ENCODE data around the gene FOXP1.
A peak's percentile ranks its signal among the peaks of the same experiment; 100 is the strongest.

The FOXP1 gene

DNA sequence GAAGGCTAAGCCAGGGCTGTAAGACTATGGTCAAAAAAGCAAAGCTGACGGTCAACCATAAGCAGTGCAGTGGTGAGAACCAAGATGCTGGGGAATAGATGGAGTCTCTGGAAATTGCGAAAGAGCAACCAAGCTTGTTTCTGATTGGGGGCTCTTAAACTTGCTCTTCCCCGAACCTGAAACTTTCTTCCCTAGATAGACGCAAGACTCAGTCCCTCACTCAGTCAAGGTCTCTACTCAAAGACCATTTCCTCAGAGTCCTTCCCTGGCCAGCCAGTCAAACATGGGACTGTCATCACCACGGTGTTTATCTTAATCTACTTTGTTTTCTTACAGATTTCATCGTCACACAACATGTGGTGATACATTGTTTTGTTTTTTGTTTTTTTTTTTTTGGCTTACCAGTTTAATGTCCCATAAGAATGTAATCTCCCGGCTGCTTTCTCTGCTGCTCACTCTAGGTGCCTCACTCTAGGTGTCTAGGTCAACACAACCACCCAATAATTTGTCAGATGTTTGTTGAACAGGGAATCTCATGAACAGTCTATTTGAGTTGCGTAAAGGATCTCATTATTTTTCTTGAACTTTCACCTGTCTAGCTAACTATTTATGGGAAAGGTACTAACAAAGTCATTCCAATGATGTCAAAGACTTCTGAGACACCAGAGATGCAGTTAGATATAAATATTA lies 495.4 kb downstream of the FOXP1 start:
- H3K4me2 ChIP-seq (ENCODE audit: low read length): no peak overlapping the region; the same call in 1 of the 2 replicates
- no peak overlapping the region for H3K4me3 ChIP-seq (ENCODE audit: low read depth, low read length, poor library complexity, severe bottlenecking)
- H3K9me3 ChIP-seq (ENCODE audit: low read length): no peaks in the 10 kb centered on the region
- H3K4me1 ChIP-seq (ENCODE audit: insufficient read depth, low read length, severe bottlenecking): peaks cover 56% of the 10 kb centered on the region
- H3K9me2 ChIP-seq (ENCODE audit: low read depth, low read length): no peaks in the 10 kb centered on the region
- no peak overlapping the region for H2AFZ ChIP-seq (ENCODE audit: low read length)
- H3K27me3 ChIP-seq (ENCODE audit: insufficient read depth, low read length): no peaks in the 10 kb centered on the region
- H3F3A ChIP-seq (ENCODE audit: insufficient read depth, low read length): no peaks in the 10 kb centered on the region
- peaks cover 49% of the 10 kb centered on the region for H3K79me2 ChIP-seq (ENCODE audit: insufficient read depth, low read length)
- peaks cover 43% of the 10 kb centered on the region for H3K36me3 ChIP-seq (ENCODE audit: insufficient read depth, low read length)
- H3K27ac ChIP-seq (ENCODE audit: low read depth, low read length, poor library complexity, severe bottlenecking): peak overlapping the region; percentile 28
- H3K9ac ChIP-seq (ENCODE audit: low read length): no peak overlapping the region
- 0 out of 2 replicates have a peak, but pooled peaks cover 3% of the 10 kb centered on the region for H4K20me1 ChIP-seq (ENCODE audit: insufficient read depth, low read length)
- no peak for TF ChIP-seq EZH2 (IDR thresholded peaks at IDR 0.05; ENCODE audit: borderline replicate concordance, low read length)
- TF ChIP-seq, protein P1, sequence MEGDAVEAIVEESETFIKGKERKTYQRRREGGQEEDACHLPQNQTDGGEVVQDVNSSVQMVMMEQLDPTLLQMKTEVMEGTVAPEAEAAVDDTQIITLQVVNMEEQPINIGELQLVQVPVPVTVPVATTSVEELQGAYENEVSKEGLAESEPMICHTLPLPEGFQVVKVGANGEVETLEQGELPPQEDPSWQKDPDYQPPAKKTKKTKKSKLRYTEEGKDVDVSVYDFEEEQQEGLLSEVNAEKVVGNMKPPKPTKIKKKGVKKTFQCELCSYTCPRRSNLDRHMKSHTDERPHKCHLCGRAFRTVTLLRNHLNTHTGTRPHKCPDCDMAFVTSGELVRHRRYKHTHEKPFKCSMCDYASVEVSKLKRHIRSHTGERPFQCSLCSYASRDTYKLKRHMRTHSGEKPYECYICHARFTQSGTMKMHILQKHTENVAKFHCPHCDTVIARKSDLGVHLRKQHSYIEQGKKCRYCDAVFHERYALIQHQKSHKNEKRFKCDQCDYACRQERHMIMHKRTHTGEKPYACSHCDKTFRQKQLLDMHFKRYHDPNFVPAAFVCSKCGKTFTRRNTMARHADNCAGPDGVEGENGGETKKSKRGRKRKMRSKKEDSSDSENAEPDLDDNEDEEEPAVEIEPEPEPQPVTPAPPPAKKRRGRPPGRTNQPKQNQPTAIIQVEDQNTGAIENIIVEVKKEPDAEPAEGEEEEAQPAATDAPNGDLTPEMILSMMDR (IDR thresholded peaks at IDR 0.05; ENCODE audit: low read length): no peak

DNA sequence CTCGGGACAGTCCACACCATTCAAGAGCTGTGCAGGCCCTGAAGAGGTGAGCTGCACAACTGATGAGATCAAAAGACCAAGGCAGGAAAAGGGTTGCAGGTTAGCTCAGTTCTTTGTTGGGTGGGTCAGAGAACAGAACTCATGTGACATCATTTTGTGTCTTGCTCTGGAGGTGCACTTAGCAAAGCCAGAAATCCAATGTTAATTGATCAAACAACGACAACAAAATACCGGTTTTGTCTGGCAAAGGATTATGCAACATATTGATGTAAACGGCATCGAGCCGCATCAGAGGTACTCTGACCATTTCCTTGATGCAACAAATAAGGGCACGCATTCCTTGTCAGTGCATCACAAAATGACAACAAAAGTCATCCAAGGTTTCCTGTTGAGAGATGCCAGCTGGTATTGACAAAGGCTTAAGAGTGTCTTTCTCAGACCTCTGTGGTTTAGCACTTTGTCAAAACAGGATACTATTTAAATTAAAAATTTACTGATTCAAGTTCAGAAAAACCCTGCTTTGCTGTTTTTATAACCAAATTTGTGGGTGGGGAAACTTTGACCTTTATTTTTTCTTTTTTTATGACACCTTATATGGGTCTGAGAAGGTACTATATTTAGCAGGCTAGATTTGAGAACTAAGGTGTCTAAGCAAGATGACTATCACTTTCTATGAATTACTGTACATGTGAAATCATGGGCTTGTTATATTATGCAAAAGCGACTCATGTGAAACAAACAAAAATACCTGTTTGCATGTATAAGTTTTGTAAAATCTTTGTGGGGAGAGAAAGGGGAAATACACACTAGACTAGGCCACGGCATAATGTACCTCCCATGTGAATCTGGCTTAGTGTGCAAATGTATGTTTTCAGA lies 496.1 kb downstream of the FOXP1 start:
- Histone ChIP-seq H3K4me3 (ENCODE audit: low read depth, low read length, poor library complexity, severe bottlenecking) (no peak overlapping the region), H4K20me1 (ENCODE audit: insufficient read depth, low read length) (0 out of 2 replicates have a peak, but pooled peaks cover 3% of the 10 kb centered on the region), H3K4me1 (ENCODE audit: insufficient read depth, low read length, severe bottlenecking) (peaks cover 51% of the 10 kb centered on the region), H3K27me3 (ENCODE audit: insufficient read depth, low read length) (no peaks in the 10 kb centered on the region), H3K9me2 (ENCODE audit: low read depth, low read length) (no peaks in the 10 kb centered on the region), H3K79me2 (ENCODE audit: insufficient read depth, low read length) (peaks cover 46% of the 10 kb centered on the region), H3K9me3 (ENCODE audit: low read length) (no peaks in the 10 kb centered on the region), H3K36me3 (ENCODE audit: insufficient read depth, low read length) (peaks cover 45% of the 10 kb centered on the region), H3F3A (ENCODE audit: insufficient read depth, low read length) (no peaks in the 10 kb centered on the region), H3K4me2 (ENCODE audit: low read length) (no peak overlapping the region; the same call in 1 of the 2 replicates), H3K9ac (ENCODE audit: low read length) (no peak overlapping the region), H2AFZ (ENCODE audit: low read length) (no peak overlapping the region), H3K27ac (ENCODE audit: low read depth, low read length, poor library complexity, severe bottlenecking) (peak overlapping the region; percentile 28)
- TF ChIP-seq, protein P1 (IDR thresholded peaks at IDR 0.05; ENCODE audit: low read length): no peak

- Histone ChIP-seq H3K79me2 (ENCODE audit: insufficient read depth, low read length) (peaks cover 45% of the 10 kb centered on the region), H3K9ac (ENCODE audit: low read length) (no peak overlapping the region), H3F3A (ENCODE audit: insufficient read depth, low read length) (no peaks in the 10 kb centered on the region), H3K36me3 (ENCODE audit: insufficient read depth, low read length) (peaks cover 44% of the 10 kb centered on the region), H3K27me3 (ENCODE audit: insufficient read depth, low read length) (no peaks in the 10 kb centered on the region), H3K27ac (ENCODE audit: low read depth, low read length, poor library complexity, severe bottlenecking) (peak overlapping the region; percentile 28), H3K4me1 (ENCODE audit: insufficient read depth, low read length, severe bottlenecking) (peaks cover 50% of the 10 kb centered on the region), H3K9me3 (ENCODE audit: low read length) (no peaks in the 10 kb centered on the region), H3K9me2 (ENCODE audit: low read depth, low read length) (no peaks in the 10 kb centered on the region), H3K4me2 (ENCODE audit: low read length) (no peak overlapping the region), H4K20me1 (ENCODE audit: insufficient read depth, low read length) (0 out of 2 replicates have a peak, but pooled peaks cover 3% of the 10 kb centered on the region), H3K4me3 (ENCODE audit: low read depth, low read length, poor library complexity, severe bottlenecking) (no peak overlapping the region), H2AFZ (ENCODE audit: low read length) (no peak overlapping the region)
- TF ChIP-seq EZH2 (IDR thresholded peaks at IDR 0.05; ENCODE audit: borderline replicate concordance, low read length): no peak
- TF ChIP-seq, protein P1 (IDR thresholded peaks at IDR 0.05; ENCODE audit: low read length): no peak
These were observed 496.8 kb downstream of the FOXP1 start for GRCh38 chr3:71086777-71087142.
